Endothelial cell of umbilical vein (primary cell): Measurements from ENCODE around the gene KAZN. TPM values are rescaled to one million over a fixed set of nuclear protein-coding genes. Genes with fewer than 3 reads are reported as not detected.

ENCODE experiments used
- BruUV-seq: library from RNA; stranded (reverse); fragments of 400-500 nt; replicated peaks from 2 replicates; lab custom pipeline; 2021; lab: Mats Ljungman, UMichigan
- CTCF ChIA-PET: fragments of 300-600, 350-600 bp; sonication (Branson Sonifier 250); formaldehyde crosslinking; loops from one replicate; lab custom pipeline; 2021; ENCODE audit warnings: antibody characterized with exemption, inconsistent platforms; lab: Charles Lee
- POLR2A ChIA-PET: fragments of 300-600, 350-600 bp; sonication (Branson Sonifier 250); formaldehyde crosslinking; loops from one replicate; lab custom pipeline; 2021; ENCODE audit warnings: antibody characterized with exemption, inconsistent platforms; lab: Charles Lee
- DNase-seq: peaks from one replicate; pipeline ENCODE4 v3.0.0-alpha.2; 2011; ENCODE audit warnings: low read depth, low spot score
- FAIRE-seq: peaks from 2 replicates; lab custom pipeline; 2011; peaks lifted over from hg19 to GRCh38; lab: Jason Lieb, UNC
- H2AFZ ChIP-seq: 2 replicates; pipeline ENCODE4 v1.6.0; 2012; ENCODE audit warnings: low read depth, low read length, control low read depth, inconsistent platforms
- H3K27ac ChIP-seq: 2 replicates; pipeline ENCODE4 v1.5.1; 2011; ENCODE audit warnings: low read depth, mild to moderate bottlenecking, control low read depth, low read length, moderate library complexity; ENCODE audit not compliant: insufficient read depth
- H3K27me3 ChIP-seq, 2 experiments: 2 replicates each; pipeline versions ENCODE4 v1.6.0 to v1.6.1; 2011; ENCODE audit warnings: low read length in 2 of 2, mixed read lengths in 1 of 2; ENCODE audit not compliant: control insufficient read depth in 2 of 2, insufficient read depth in 2 of 2
- H3K36me3 ChIP-seq, 2 experiments: 2 replicates in 1 of 2; 3 replicates in 1 of 2; pipeline ENCODE4 v1.5.1; 2011; ENCODE audit warnings: low read length in 2 of 2, mild to moderate bottlenecking in 1 of 2, moderate library complexity in 1 of 2; ENCODE audit not compliant: control insufficient read depth in 2 of 2, insufficient read depth in 2 of 2; ENCODE audit errors: extremely low read depth in 1 of 2
- H3K4me1 ChIP-seq: 3 replicates; pipeline ENCODE4 v1.5.1; 2011; ENCODE audit warnings: mild to moderate bottlenecking, low read length; ENCODE audit not compliant: control insufficient read depth, insufficient read depth; ENCODE audit errors: extremely low read depth
- H3K4me2 ChIP-seq: 2 replicates; pipeline ENCODE4 v1.6.1; 2011; ENCODE audit warnings: low read length, control low read depth, mixed read lengths; ENCODE audit not compliant: insufficient read depth
- H3K4me3 ChIP-seq, 3 experiments: fragments of 200-600 bp in 1 of 3; sonication (generic), shearing (Covaris generic) in 1 of 3; replicated peaks in 1 of 3; 2 replicates each; pipeline ENCODE4 v1.5.1; 2011 to 2016; ENCODE audit warnings: control low read depth in 3 of 3, low read length in 3 of 3, mild to moderate bottlenecking in 2 of 3, inconsistent platforms in 1 of 3, low read depth in 1 of 3, moderate library complexity in 1 of 3; ENCODE audit not compliant: insufficient read depth in 1 of 3
- H3K79me2 ChIP-seq: 2 replicates; pipeline ENCODE4 v1.6.0; 2012; ENCODE audit warnings: low read length, inconsistent platforms; ENCODE audit not compliant: control insufficient read depth, insufficient read depth
- H3K9ac ChIP-seq: replicated peaks from 2 replicates; pipeline ENCODE3; 2011; ENCODE audit warnings: low read length, control low read depth; ENCODE audit not compliant: insufficient read depth; ENCODE audit errors: extremely low read depth
- H3K9me1 ChIP-seq: replicated peaks from 3 replicates; pipeline ENCODE4 v1.6.0; 2011; ENCODE audit warnings: mild to moderate bottlenecking, low read length; ENCODE audit not compliant: control insufficient read depth, insufficient read depth; ENCODE audit errors: extremely low read depth
- H3K9me3 ChIP-seq: replicated peaks from 2 replicates; pipeline ENCODE4 v1.5.1; 2012; ENCODE audit warnings: low read length, inconsistent platforms; ENCODE audit not compliant: control insufficient read depth, insufficient read depth
- H4K20me1 ChIP-seq: replicated peaks from 2 replicates; pipeline ENCODE3; 2011; ENCODE audit warnings: mild to moderate bottlenecking, low read length; ENCODE audit not compliant: control insufficient read depth, insufficient read depth; ENCODE audit errors: extremely low read depth
- EZH2 ChIP-seq: IDR thresholded peaks from 2 replicates; pipeline ENCODE4 v1.6.1; 2012; ENCODE audit warnings: borderline replicate concordance, low read depth, mild to moderate bottlenecking, moderate library complexity, low read length, inconsistent platforms; ENCODE audit not compliant: severe bottlenecking
- FOS ChIP-seq: IDR thresholded peaks from 2 replicates; pipeline ENCODE4 v1.6.1; 2011; ENCODE audit warnings: mild to moderate bottlenecking, low read length, moderate library complexity, borderline replicate concordance; ENCODE audit not compliant: insufficient read depth
- GATA2 ChIP-seq: IDR thresholded peaks from 2 replicates; pipeline ENCODE4 v1.7.0; 2011; ENCODE audit warnings: low read depth, mild to moderate bottlenecking, moderate library complexity, mixed read lengths, low read length; ENCODE audit not compliant: insufficient read length, insufficient read depth
- JUN ChIP-seq: IDR thresholded peaks from 2 replicates; pipeline ENCODE4 v1.6.1; 2011; ENCODE audit warnings: borderline replicate concordance, low read depth; ENCODE audit not compliant: insufficient read length, insufficient read depth
- MYC ChIP-seq: IDR thresholded peaks from one replicate; pipeline ENCODE4 v1.6.1; 2011; ENCODE audit warnings: mild to moderate bottlenecking, low read depth, low read length
- POLR2A ChIP-seq: IDR thresholded peaks from 2 replicates; pipeline ENCODE4 v1.6.1; 2012; ENCODE audit warnings: low read depth, mild to moderate bottlenecking, control low read depth, low read length
- POLR2AphosphoS5 ChIP-seq: IDR thresholded peaks from 2 replicates; pipeline ENCODE4 v1.6.1; 2012; ENCODE audit warnings: low read depth, mild to moderate bottlenecking, control low read depth, low read length, moderate library complexity; ENCODE audit not compliant: insufficient read depth
- dilution Hi-C: fragments of 300-500 bp; cut with MboI; formaldehyde crosslinking; loops from one replicate; pipeline ENCODE4 v1.15.0; 2019; ENCODE audit warnings: low sequenced_read_pairs; ENCODE audit not compliant: extremely low pct_ligation_motif_present
- intact Hi-C: fragments of 100-400 bp; cut with micrococcal nuclease; formaldehyde crosslinking; loops from one replicate; pipeline ENCODE4 v1.10.0; 2022
- polyA plus RNA-seq, 4 experiments: library from polyadenylated mRNA; depleted of rRNA in 3 of 4; stranded (reverse) in 3 of 4; unstranded in 1 of 4; fragments of >200 nt; gene quantifications; 2 replicates each; pipeline versions ENCODE4 v1.2.1 to v1.2.3, GENCODE V29; 2011 to 2012; ENCODE audit warnings: missing spikeins in 1 of 4
- total RNA-seq: library from RNA; stranded (reverse); gene quantifications from 2 replicates; pipeline ENCODE4 v1.2.3, GENCODE V29; 2021
- TF ChIP-seq, protein P1 (sequence below), 2 donors: IDR thresholded peaks; 1 replicate in 1 of 2; 2 replicates in 1 of 2; pipeline ENCODE4 v1.5.1; 2011; ENCODE audit warnings: low read length in 2 of 2, mild to moderate bottlenecking in 2 of 2, moderate library complexity in 2 of 2, control low read depth in 1 of 2, inconsistent platforms in 1 of 2, low read depth in 1 of 2; ENCODE audit not compliant: insufficient read depth in 1 of 2; ENCODE audit errors: extremely low read depth in 1 of 2
- TF ChIP-seq, protein P2 (sequence below): IDR thresholded peaks from 2 replicates; pipeline ENCODE4 v1.6.1; 2011; ENCODE audit not compliant: insufficient read depth, insufficient read length

The KAZN gene
- total and polyA plus RNA-seq, 2 donors (not counting 3 experiments of a cell fraction or from before 2014, with no cell fraction given): 1.6 to 5.8 TPM

DNA sequence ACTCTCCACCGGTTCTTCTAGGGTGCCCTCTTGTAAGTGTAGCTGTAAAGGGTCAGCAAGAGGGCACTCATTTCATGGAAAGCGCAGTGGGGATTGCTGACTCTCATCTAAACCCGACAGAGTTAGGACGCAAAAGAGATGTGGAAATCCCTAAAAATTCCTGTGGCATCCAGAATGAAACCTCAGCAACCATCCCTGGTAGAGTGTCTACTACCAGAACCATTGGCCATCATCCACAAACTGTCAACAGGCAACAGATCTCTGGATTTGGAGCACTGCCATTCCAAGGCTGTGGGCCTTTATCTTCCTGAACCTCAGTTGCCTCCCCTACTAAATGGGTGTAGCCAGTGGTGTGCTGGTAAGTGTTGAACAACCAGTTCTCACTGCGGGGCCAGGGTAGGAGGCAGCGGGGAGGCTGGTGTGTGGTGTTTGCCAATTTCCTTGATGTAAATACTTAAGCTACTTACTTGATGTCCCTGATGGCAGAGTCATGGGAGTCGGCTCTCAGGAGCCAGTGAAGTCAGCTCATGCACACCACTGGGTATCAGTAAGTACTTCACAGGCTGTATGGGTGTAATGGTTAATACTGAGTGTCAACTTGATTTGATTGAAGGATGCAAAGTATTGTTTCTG, 195.8 kb downstream of the KAZN start:
- H3K9me3 ChIP-seq: peaks cover 2% of the 10 kb centered on the region
- H3K4me3 ChIP-seq: no peak overlapping the region
- FAIRE-seq (no peak), DNase-seq (no peak)
- TF ChIP-seq GATA2 (no peak), POLR2AphosphoS5 (no peak), FOS (no peak), JUN (no peak), MYC (no peak), POLR2A (no peak), EZH2 (no peak)
- TF ChIP-seq, protein P1, sequence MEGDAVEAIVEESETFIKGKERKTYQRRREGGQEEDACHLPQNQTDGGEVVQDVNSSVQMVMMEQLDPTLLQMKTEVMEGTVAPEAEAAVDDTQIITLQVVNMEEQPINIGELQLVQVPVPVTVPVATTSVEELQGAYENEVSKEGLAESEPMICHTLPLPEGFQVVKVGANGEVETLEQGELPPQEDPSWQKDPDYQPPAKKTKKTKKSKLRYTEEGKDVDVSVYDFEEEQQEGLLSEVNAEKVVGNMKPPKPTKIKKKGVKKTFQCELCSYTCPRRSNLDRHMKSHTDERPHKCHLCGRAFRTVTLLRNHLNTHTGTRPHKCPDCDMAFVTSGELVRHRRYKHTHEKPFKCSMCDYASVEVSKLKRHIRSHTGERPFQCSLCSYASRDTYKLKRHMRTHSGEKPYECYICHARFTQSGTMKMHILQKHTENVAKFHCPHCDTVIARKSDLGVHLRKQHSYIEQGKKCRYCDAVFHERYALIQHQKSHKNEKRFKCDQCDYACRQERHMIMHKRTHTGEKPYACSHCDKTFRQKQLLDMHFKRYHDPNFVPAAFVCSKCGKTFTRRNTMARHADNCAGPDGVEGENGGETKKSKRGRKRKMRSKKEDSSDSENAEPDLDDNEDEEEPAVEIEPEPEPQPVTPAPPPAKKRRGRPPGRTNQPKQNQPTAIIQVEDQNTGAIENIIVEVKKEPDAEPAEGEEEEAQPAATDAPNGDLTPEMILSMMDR (IDR thresholded peaks at IDR 0.05; ENCODE audit: extremely low read depth in 1 of 2, insufficient read depth in 1 of 2, low read depth in 1 of 2, low read length in 2 of 2): no peak
- TF ChIP-seq, protein P2, sequence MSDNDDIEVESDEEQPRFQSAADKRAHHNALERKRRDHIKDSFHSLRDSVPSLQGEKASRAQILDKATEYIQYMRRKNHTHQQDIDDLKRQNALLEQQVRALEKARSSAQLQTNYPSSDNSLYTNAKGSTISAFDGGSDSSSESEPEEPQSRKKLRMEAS: no peak
- CTCF ChIA-PET: no interaction called here
- intact Hi-C loops (no loop called here), dilution Hi-C loops (no loop called here)
- no peaks in the 10 kb centered on the region for H3K9me1 ChIP-seq
- no peak overlapping the region for H3K27ac ChIP-seq
- no peaks in the 10 kb centered on the region for H4K20me1 ChIP-seq
- H3K79me2 ChIP-seq: no peaks in the 10 kb centered on the region
- no TSS peak for BruUV-seq
- POLR2A ChIA-PET: no interaction called here
- H3K9ac ChIP-seq: no peak overlapping the region
- no peaks in the 10 kb centered on the region for H3K36me3 ChIP-seq
- H3K27me3 ChIP-seq: no peaks in the 10 kb centered on the region
- no peaks in the 10 kb centered on the region for H3K4me1 ChIP-seq
- no peak overlapping the region for H3K4me2 ChIP-seq
- H2AFZ ChIP-seq: no peak overlapping the region
